GM13976 (cell line): Measurements from ENCODE around the gene MAPRE3.

Experiments
- DNase-seq: peaks from one replicate; pipeline ENCODE4 v3.0.0; 2012; ENCODE audit warnings: low spot score
- CTCF ChIP-seq: IDR thresholded peaks from 2 replicates; pipeline ENCODE4 v1.5.1; 2012; ENCODE audit warnings: borderline replicate concordance, mild to moderate bottlenecking; ENCODE audit not compliant: insufficient read depth; ENCODE audit errors: extremely low read depth, missing control alignments, control extremely low read depth
- in situ Hi-C: fragments of 300-500 bp; cut with MboI; formaldehyde crosslinking; loops from one replicate; pipeline ENCODE4 v1.12.0; 2022; ENCODE audit warnings: low sequenced_read_pairs, mixed read lengths, inconsistent platforms; ENCODE audit not compliant: unreplicated experiment

Gene MAPRE3

GRCh38 chr2:27021253-27022049 is 51.0 kb downstream of the MAPRE3 start:
- TF ChIP-seq CTCF, result no peak
- in situ Hi-C loops, result no loop called here

GRCh38 chr2:27023740-27024139 is 53.3 kb downstream of the MAPRE3 start:
- in situ Hi-C loops, result no loop called here
- TF ChIP-seq CTCF, result no peak
- no peak for DNase-seq

More at GRCh38 chr2:27021253-27022049, 51.0 kb downstream of the MAPRE3 start:
- DNase-seq, result no peak

GRCh38 chr2:27024188-27024587 is 53.8 kb downstream of the MAPRE3 start:
- TF ChIP-seq CTCF, result no peak
- DNase-seq, result no peak
- in situ Hi-C loops, result no loop called here

- TF ChIP-seq CTCF, result no peak
- DNase-seq, result no peak
- in situ Hi-C loops, result no loop called here
These were observed 54.4 kb downstream of the MAPRE3 start for GRCh38 chr2:27024812-27025211.

GRCh38 chr2:27025281-27025800 is 54.9 kb downstream of the MAPRE3 start:
- no peak for TF ChIP-seq CTCF
- no peak for DNase-seq
- in situ Hi-C loops, result no loop called here

GRCh38 chr2:27025861-27026851 is 55.7 kb downstream of the MAPRE3 start:
- in situ Hi-C loops, result no loop called here
- no peak for TF ChIP-seq CTCF
- DNase-seq, result no peak
